GM21723 (cell line): ENCODE data around the gene LGALS9B.
"Not testable (repeated sequence)": the region's sequence is repeated elsewhere in the genome, so short reads cannot be mapped to it uniquely, and the experiment has no call there.

ENCODE experiments used
- ATAC-seq: cut with Tn5 transposase; IDR thresholded peaks from one replicate; pipeline ENCODE4 v1.9.1; 2021; ENCODE audit warnings: mild to moderate bottlenecking, moderate library complexity; ENCODE audit not compliant: unreplicated experiment

The LGALS9B gene

GRCh38 chr17:20467447-20467846, at the start of gene LGALS9B:
Gene LGALS9B (minus strand): TSS chr17:20467539. CDS start chr17:20467470, 69 bp downstream.
- ATAC-seq = peak; percentile 81

- ATAC-seq = not testable (repeated sequence)
These were observed 49.6 kb upstream of the LGALS9B start for GRCh38 chr17:20516986-20517385.

- not testable (repeated sequence) for ATAC-seq
These were observed 47.8 kb upstream of the LGALS9B start for GRCh38 chr17:20515099-20515498.

- ATAC-seq = not testable (repeated sequence)
These were observed 46.2 kb upstream of the LGALS9B start for GRCh38 chr17:20513539-20513938.

- not testable (repeated sequence) for ATAC-seq
These were observed 45.0 kb upstream of the LGALS9B start for GRCh38 chr17:20512378-20512777.

- ATAC-seq = not testable (repeated sequence)
These were observed 44.4 kb upstream of the LGALS9B start for GRCh38 chr17:20511778-20512177.

GRCh38 chr17:20505333-20505732, 38.0 kb upstream of the LGALS9B start:
- not testable (repeated sequence) for ATAC-seq

GRCh38 chr17:20504388-20505066, 37.2 kb upstream of the LGALS9B start:
- not testable (repeated sequence) for ATAC-seq

GRCh38 chr17:20501896-20502295, 34.6 kb upstream of the LGALS9B start:
- not testable (repeated sequence) for ATAC-seq

GRCh38 chr17:20500346-20500745, 33.0 kb upstream of the LGALS9B start:
- not testable (repeated sequence) for ATAC-seq

- not testable (repeated sequence) for ATAC-seq
These were observed 28.1 kb upstream of the LGALS9B start for GRCh38 chr17:20495420-20495819.

- not testable (repeated sequence) for ATAC-seq
These were observed 27.4 kb upstream of the LGALS9B start for GRCh38 chr17:20494735-20495134.

- not testable (repeated sequence) for ATAC-seq
These were observed 26.8 kb upstream of the LGALS9B start for GRCh38 chr17:20494147-20494546.

- ATAC-seq = not testable (repeated sequence)
These were observed 25.6 kb upstream of the LGALS9B start for GRCh38 chr17:20492971-20493370.

GRCh38 chr17:20492099-20492498, 24.8 kb upstream of the LGALS9B start:
- ATAC-seq = not testable (repeated sequence)

GRCh38 chr17:20484930-20485329, 17.6 kb upstream of the LGALS9B start:
- not testable (repeated sequence) for ATAC-seq

GRCh38 chr17:20479889-20480591, 12.7 kb upstream of the LGALS9B start:
- ATAC-seq = not testable (repeated sequence)

GRCh38 chr17:20477398-20478071, 10.2 kb upstream of the LGALS9B start:
- ATAC-seq = not testable (repeated sequence)

GRCh38 chr17:20475137-20475831, 7.9 kb upstream of the LGALS9B start:
- not testable (repeated sequence) for ATAC-seq

GRCh38 chr17:20474081-20474480, 6.7 kb upstream of the LGALS9B start:
- ATAC-seq = not testable (repeated sequence)

- not testable (repeated sequence) for ATAC-seq
These were observed 2.6 kb upstream of the LGALS9B start for GRCh38 chr17:20469946-20470345.
